HCT116 (cell line): ENCODE results near the gene RAET1G. TPM values are rescaled to one million over a fixed set of nuclear protein-coding genes. Genes with fewer than 3 reads are reported as not detected.

Experiments
- ATAC-seq: fragments of 200-7000 bp; cut with Tn5 transposase; 2 replicates; pipeline ENCODE4 v1.9.1; 2020; ENCODE audit warnings: mild to moderate bottlenecking, moderate library complexity
- BruUV-seq: library from RNA; stranded (reverse); fragments of 400-500 nt; replicated peaks from 2 replicates; lab custom pipeline; 2021; lab: Mats Ljungman, UMichigan
- CTCF ChIA-PET: fragments of 300-600 bp; sonication (Branson Sonifier 250); formaldehyde crosslinking; loops from one replicate; lab custom pipeline; 2021; ENCODE audit warnings: antibody characterized with exemption; lab: Charles Lee
- POLR2A ChIA-PET: fragments of 300-600, 350-600 bp; sonication (Branson Sonifier 250); formaldehyde crosslinking; loops from one replicate; lab custom pipeline; 2021; ENCODE audit warnings: antibody characterized with exemption; lab: Charles Lee
- RAD21 ChIA-PET, 2 experiments: fragments of 300-600 bp; sonication (Branson Sonifier 250); formaldehyde crosslinking; loops; one replicate each; lab custom pipeline; 2023; ENCODE audit warnings: low total read pairs in 2 of 2; ENCODE audit not compliant: uncharacterized antibody in 2 of 2, unreplicated experiment in 2 of 2, low non-redundant PET in 1 of 2; lab: Charles Lee
- DNase-seq: peaks from one replicate; pipeline ENCODE4 v3.0.0-alpha.2; 2010; ENCODE audit warnings: low read depth, low spot score
- H2AFZ ChIP-seq: fragments of 200-600 bp; shearing (Covaris generic), sonication (generic); 2 replicates; pipeline ENCODE4 v1.6.1; 2017; ENCODE audit warnings: low read depth, mixed run types, mixed read lengths, antibody characterized with exemption, low read length; ENCODE audit not compliant: poor library complexity, severe bottlenecking
- H3K27ac ChIP-seq: 2 replicates; pipeline ENCODE4 v1.5.1; 2012; ENCODE audit warnings: low read depth, low read length
- H3K27me3 ChIP-seq: fragments of 200-600 bp; sonication (generic); 2 replicates; pipeline ENCODE4 v1.6.1; 2016; ENCODE audit warnings: mixed run types, low read length, mixed read lengths; ENCODE audit not compliant: insufficient read depth
- H3K36me3 ChIP-seq, 2 experiments: fragments of 200-500 bp in 1 of 2; fragments of 200-600 bp in 1 of 2; sonication (Bioruptor generic) in 1 of 2; sonication (generic) in 1 of 2; 2 replicates each; pipeline versions ENCODE4 v1.5.1 to v1.6.1; 2014 to 2016; ENCODE audit warnings: low read length in 2 of 2, inconsistent platforms in 1 of 2, mixed read lengths in 1 of 2, mixed run types in 1 of 2; ENCODE audit not compliant: insufficient read depth in 2 of 2, control insufficient read depth in 1 of 2
- H3K4me1 ChIP-seq, 2 experiments: fragments of 200-600 bp in 1 of 2; sonication (generic) in 1 of 2; 2 replicates each; pipeline versions ENCODE4 v1.5.1 to v1.6.1; 2012 to 2017; ENCODE audit warnings: low read length in 2 of 2, inconsistent platforms in 1 of 2, mild to moderate bottlenecking in 1 of 2, mixed read lengths in 1 of 2, mixed run types in 1 of 2, moderate library complexity in 1 of 2; ENCODE audit not compliant: insufficient read depth in 2 of 2, control insufficient read depth in 1 of 2
- H3K4me2 ChIP-seq: fragments of 200-600 bp; sonication (generic); 2 replicates; pipeline ENCODE4 v1.6.1; 2017; ENCODE audit warnings: mixed run types, low read length, mixed read lengths
- H3K4me3 ChIP-seq, 2 experiments: fragments of 200-600 bp in 1 of 2; sonication (generic) in 1 of 2; replicated peaks in 1 of 2; 2 replicates each; pipeline ENCODE4 v1.5.1; 2011 to 2016; ENCODE audit warnings: low read length in 2 of 2, control low read depth in 1 of 2, low read depth in 1 of 2, mild to moderate bottlenecking in 1 of 2, mixed read lengths in 1 of 2, mixed run types in 1 of 2
- H3K79me2 ChIP-seq: fragments of 200-600 bp; sonication (generic); 2 replicates; pipeline ENCODE4 v1.6.1; 2017; ENCODE audit warnings: mild to moderate bottlenecking, mixed run types, low read length, moderate library complexity, mixed read lengths; ENCODE audit not compliant: insufficient read depth
- H3K9ac ChIP-seq: fragments of 200-600 bp; sonication (generic); 2 replicates; pipeline ENCODE4 v1.6.1; 2016; ENCODE audit warnings: low read length, mixed read lengths
- H3K9me2 ChIP-seq: fragments of 200-600 bp; sonication (generic), shearing (Covaris generic); 2 replicates; pipeline ENCODE4 v1.6.1; 2017; ENCODE audit warnings: mixed run types, mild to moderate bottlenecking, moderate library complexity; ENCODE audit not compliant: insufficient read depth
- H3K9me3 ChIP-seq, 2 experiments: fragments of 200-500 bp in 1 of 2; fragments of 200-600 bp in 1 of 2; sonication (Bioruptor generic) in 1 of 2; sonication (generic) in 1 of 2; 2 replicates each; pipeline ENCODE4 v1.6.1; 2014 to 2017; ENCODE audit warnings: low read length in 2 of 2, mixed read lengths in 2 of 2, inconsistent platforms in 1 of 2, low read depth in 1 of 2, mild to moderate bottlenecking in 1 of 2, mixed run types in 1 of 2, moderate library complexity in 1 of 2; ENCODE audit not compliant: control insufficient read depth in 1 of 2, insufficient read depth in 1 of 2
- H4K20me1 ChIP-seq: fragments of 200-600 bp; sonication (generic), shearing (Covaris generic); 2 replicates; pipeline ENCODE4 v1.6.1; 2017; ENCODE audit warnings: mixed run types, mild to moderate bottlenecking, moderate library complexity; ENCODE audit not compliant: insufficient read depth
- CTCF ChIP-seq, 3 experiments: fragments of 200-600 bp in 1 of 3; sonication (generic) in 1 of 3; IDR thresholded peaks in 2 of 3; conservative IDR thresholded peaks in 1 of 3; 2 replicates each; pipeline ENCODE4 v1.5.1; 2012 to 2017; ENCODE audit warnings: low read depth in 2 of 3, low read length in 2 of 3, antibody characterized with exemption in 1 of 3, borderline replicate concordance in 1 of 3, control low read depth in 1 of 3, mild to moderate bottlenecking in 1 of 3, mixed read lengths in 1 of 3, mixed run types in 1 of 3, moderate library complexity in 1 of 3; ENCODE audit not compliant: insufficient read depth in 1 of 3
- ELF1 ChIP-seq: IDR thresholded peaks from 2 replicates; pipeline ENCODE4 v1.6.1; 2012; ENCODE audit warnings: low read depth, borderline replicate concordance
- EZH2 ChIP-seq: fragments of 200-600 bp; sonication (generic); IDR thresholded peaks from 2 replicates; pipeline ENCODE4 v1.6.1; 2017; ENCODE audit warnings: antibody characterized with exemption, mixed run types
- JUND ChIP-seq: IDR thresholded peaks from 2 replicates; pipeline ENCODE4 v1.6.1; 2012
- RAD21 ChIP-seq: IDR thresholded peaks from 2 replicates; pipeline ENCODE4 v1.6.1; 2012; ENCODE audit warnings: low read depth, mild to moderate bottlenecking
- TCF7L2 ChIP-seq: IDR thresholded peaks from 2 replicates; pipeline ENCODE4 v1.7.0; 2011; ENCODE audit warnings: borderline replicate concordance, inconsistent platforms; ENCODE audit not compliant: insufficient read depth, insufficient read length; ENCODE audit errors: extremely low read depth
- YY1 ChIP-seq: IDR thresholded peaks from 2 replicates; pipeline ENCODE4 v1.6.1; 2011; ENCODE audit warnings: low read length, low read depth, moderate library complexity, mild to moderate bottlenecking; ENCODE audit not compliant: insufficient replicate concordance; ENCODE audit errors: extremely low read depth
- ZFX ChIP-seq: fragments of 450-650 bp; IDR thresholded peaks from 2 replicates; pipeline ENCODE4 v1.6.1; 2017
- ZNF274 ChIP-seq: fragments of 200-500 bp; sonication (Bioruptor generic); IDR thresholded peaks from 2 replicates; pipeline ENCODE4 v1.6.1; 2014; ENCODE audit warnings: mild to moderate bottlenecking, low read depth, low read length, inconsistent platforms
- intact Hi-C: fragments of 100-400 bp; cut with micrococcal nuclease; formaldehyde crosslinking; loops from 2 replicates; pipeline ENCODE4 v1.10.0; 2022
- total RNA-seq: library from RNA; stranded (reverse); gene quantifications from one replicate; pipeline ENCODE4 v1.2.1, GENCODE V29; 2021; ENCODE audit not compliant: unreplicated experiment

RAET1G gene
- total RNA-seq, 1 experiment from 2014 or later, result 0.37 TPM

- DNase-seq (no peak), ATAC-seq (no peak)
- no peaks in the 10 kb centered on the region for H3K36me3 ChIP-seq
- TF ChIP-seq JUND, result no peak
- TF ChIP-seq EZH2, result no peak
- no peak for TF ChIP-seq ELF1
- TF ChIP-seq TCF7L2, result no peak
- TF ChIP-seq CTCF (IDR thresholded peaks at IDR 0.05 in 2 of 3, conservative IDR thresholded peaks at IDR 0.05 in 1 of 3; ENCODE audit: borderline replicate concordance in 1 of 3, insufficient read depth in 1 of 3, low read depth in 2 of 3, low read length in 2 of 3), result no peak
- no peak overlapping the region for H3K4me3 ChIP-seq
- no peak overlapping the region for H3K27ac ChIP-seq
- ChIA-PET POLR2A (no interaction called here), RAD21 (no interaction called here), CTCF (no interaction called here)
- H2AFZ ChIP-seq, result no peak overlapping the region
- peaks cover under 1 to 2% of the 10 kb centered on the region in 2 experiments; a peak in 2 of 4 replicates for H3K4me1 ChIP-seq
- H4K20me1 ChIP-seq, result no peaks in the 10 kb centered on the region
- H3K27me3 ChIP-seq, result 0 out of 2 replicates have a peak, but pooled peaks cover 4% of the 10 kb centered on the region
- BruUV-seq, result no TSS peak
- H3K4me2 ChIP-seq, result no peak overlapping the region
- no peaks in the 10 kb centered on the region for H3K9me3 ChIP-seq
- no peak overlapping the region for H3K9ac ChIP-seq
- no peaks in the 10 kb centered on the region for H3K79me2 ChIP-seq
- no peaks in the 10 kb centered on the region for H3K9me2 ChIP-seq
- intact Hi-C loops, result loop anchor here (5.0 kb wide), 1 partner anchor 406 kb away; no protein-coding TSS in a partner anchor
These were observed 8.6 kb upstream of the RAET1G start for GRCh38 chr6:149931501-149931900.

GRCh38 chr6:149929422-149929821, 6.5 kb upstream of the RAET1G start:
- Histone ChIP-seq H3K4me3 (no peak overlapping the region), H3K36me3 (no peaks in the 10 kb centered on the region), H3K4me1 (peaks cover 3 to 10% of the 10 kb centered on the region in 2 experiments; a peak in 2 of 4 replicates), H4K20me1 (no peaks in the 10 kb centered on the region), H3K9me3 (no peaks in the 10 kb centered on the region)
- no peak for DNase-seq
- CTCF ChIA-PET, result interaction anchor here (0.6 to 1.3 kb wide), 6 partner anchors 25 to 143 kb away, joined by 3 to 5 read pairs (median 4); no protein-coding TSS in a partner anchor
- intact Hi-C loops, result loop anchor here (5.0 kb wide), 1 partner anchor 902 kb away; no protein-coding TSS in a partner anchor
- BruUV-seq, result no TSS peak
- TF ChIP-seq ZFX (no peak), EZH2 (no peak), YY1 (no peak), CTCF (IDR thresholded peaks at IDR 0.05 in 2 of 3, conservative IDR thresholded peaks at IDR 0.05 in 1 of 3; ENCODE audit: borderline replicate concordance in 1 of 3, insufficient read depth in 1 of 3, low read depth in 2 of 3, low read length in 2 of 3) (peak; percentile 44 to 81 (median 76); a peak in 5 of 6 replicates), ZNF274 (no peak), RAD21 (peak; percentile 44)
- TF ChIP-seq, all 23 proteins: peak for 2
- ATAC-seq, result peak; percentile 43
- ChIA-PET RAD21 (no interaction called here), POLR2A (no interaction called here)
- Histone ChIP-seq H3K27me3 (0 out of 2 replicates have a peak, but pooled peaks cover 4% of the 10 kb centered on the region), H3K4me2 (no peak overlapping the region), H3K27ac (no peak overlapping the region), H3K79me2 (no peaks in the 10 kb centered on the region), H2AFZ (no peak overlapping the region), H3K9ac (no peak overlapping the region), H3K9me2 (no peaks in the 10 kb centered on the region)
